Measurements from ENCODE around the gene CASTOR1.

GRCh38 chr22:30285846-30286200 is 3.5 kb downstream of the CASTOR1 start:
- TF ChIP-seq RELA (CRISPR knock-in tag; IDR thresholded peaks at IDR 0.05; ENCODE audit: borderline replicate concordance) = no peak
- TF ChIP-seq SP1 (CRISPR knock-in tag; conservative IDR thresholded peaks at IDR 0.05) = no peak
- no peak for TF ChIP-seq CREB1 (CRISPR knock-in tag; IDR thresholded peaks at IDR 0.05)
- no peak for TF ChIP-seq STAT6 (CRISPR knock-in tag; conservative IDR thresholded peaks at IDR 0.05; ENCODE audit: low read depth)
- no peak for TF ChIP-seq CTCF (IDR thresholded peaks at IDR 0.05)
